GM18526 (cell line): ENCODE data around the gene OR5C1.

Source experiments
- POLR2A ChIP-seq: IDR thresholded peaks from 3 replicates; pipeline ENCODE4 v1.6.1; 2011; ENCODE audit not compliant: insufficient read length; ENCODE audit errors: extremely low read depth

The OR5C1 gene

DNA sequence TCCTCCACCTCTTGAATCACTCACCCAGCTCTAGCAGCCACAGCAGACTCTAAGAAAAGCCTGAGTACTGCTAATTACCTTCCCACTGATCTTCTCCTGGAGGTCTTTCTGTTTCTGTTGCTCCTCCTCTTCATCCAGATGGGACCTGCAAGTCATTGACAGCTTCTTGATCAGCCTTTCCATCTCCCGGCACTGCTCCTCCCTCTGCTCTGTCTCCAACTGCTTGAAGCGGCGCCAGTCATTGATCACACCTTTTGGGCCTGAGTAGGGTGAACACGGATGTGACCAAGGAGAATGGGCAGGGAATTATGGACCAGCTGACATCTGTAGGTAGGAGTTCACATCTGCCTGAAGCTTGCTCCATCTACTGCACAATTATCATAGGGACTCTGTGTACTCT, 34.2 kb downstream of the OR5C1 start:
- no peak for TF ChIP-seq POLR2A

DNA sequence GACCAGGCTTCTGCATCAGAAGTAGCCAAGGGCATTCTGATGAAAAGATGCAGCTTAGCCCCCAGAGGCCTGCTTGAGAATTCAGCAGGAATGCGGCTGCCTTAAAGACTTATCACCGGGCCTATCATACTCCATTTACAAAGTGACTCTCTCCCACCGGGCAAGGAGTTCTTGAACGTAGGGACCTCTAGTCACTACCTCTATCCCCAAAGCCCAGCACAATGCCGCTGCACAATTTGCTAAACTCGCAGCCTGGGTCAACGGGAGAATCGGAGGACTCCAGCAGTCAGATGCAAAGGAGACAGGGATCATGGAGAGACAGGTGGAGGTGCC, 39.0 kb downstream of the OR5C1 start:
- TF ChIP-seq POLR2A: no peak

DNA sequence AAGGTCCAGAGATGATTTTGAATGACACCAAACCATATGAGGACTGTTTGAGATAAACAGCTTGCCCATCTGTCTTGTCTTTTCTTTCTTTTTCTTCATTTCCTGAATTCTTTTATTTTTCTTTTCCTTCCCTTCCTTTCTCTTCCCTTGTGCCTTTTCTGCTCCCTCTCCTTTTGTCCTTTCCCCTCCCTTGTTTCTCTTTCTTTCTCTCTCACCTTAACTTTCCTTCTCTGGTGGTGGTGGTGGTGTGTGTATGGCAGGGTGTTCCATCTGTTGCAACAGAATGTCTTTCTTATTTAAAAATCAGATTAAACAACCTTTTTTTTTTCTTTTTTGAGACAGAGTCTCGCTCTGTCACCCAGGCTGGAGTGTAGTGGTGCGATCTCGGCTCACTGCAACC, 43.5 kb downstream of the OR5C1 start:
- TF ChIP-seq POLR2A: no peak

DNA sequence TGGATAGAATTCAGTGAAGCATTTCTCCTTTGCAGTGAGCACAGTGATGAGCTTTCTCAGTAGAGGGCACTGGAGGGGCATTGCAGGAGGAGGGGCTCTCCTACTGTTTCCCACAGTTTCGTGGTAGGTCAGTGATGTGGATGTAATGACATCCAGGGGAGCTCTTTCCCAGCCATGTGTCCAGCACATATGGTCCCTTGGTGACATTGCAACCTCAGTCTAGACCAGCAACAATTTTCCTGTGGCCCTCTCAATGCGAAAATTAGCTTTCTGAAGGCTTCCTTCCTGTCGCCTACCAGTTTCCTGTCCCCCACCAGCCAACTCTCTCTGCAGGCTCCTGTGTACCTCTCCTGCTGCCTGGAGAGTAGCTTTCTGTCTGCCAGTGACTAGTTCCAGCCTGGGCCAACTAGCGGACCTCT, 46.6 kb downstream of the OR5C1 start:
- no peak for TF ChIP-seq POLR2A

DNA sequence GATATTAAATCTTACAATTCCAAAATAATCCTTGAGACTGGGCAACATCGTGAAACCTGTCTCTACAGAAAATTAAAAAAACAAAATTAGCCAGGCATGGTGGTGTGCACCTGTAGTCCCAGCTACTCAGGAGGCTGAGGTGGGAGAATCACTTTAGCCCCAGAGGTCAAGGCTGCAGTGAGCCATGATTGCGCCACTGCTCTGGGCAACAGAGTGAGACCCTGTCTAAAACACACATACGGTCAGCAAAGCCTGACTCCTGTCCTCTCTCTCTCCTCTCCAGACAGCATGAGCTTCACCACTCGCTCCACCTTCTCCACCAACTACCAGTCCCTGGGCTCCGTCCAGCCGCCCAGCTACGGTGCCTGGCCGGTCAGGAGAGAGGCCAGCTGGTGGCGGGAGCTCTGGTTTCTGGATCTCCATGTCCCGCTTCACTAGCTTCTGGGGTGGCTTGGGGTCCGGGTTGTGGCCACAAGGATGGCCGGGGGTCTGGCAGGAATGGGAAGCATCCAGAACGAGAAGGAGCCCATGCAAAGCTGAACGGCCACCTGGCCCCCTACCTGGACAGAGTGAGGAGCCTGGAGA, 48.6 kb downstream of the OR5C1 start:
- no peak for TF ChIP-seq POLR2A
